Stomach (tissue), 4 donors: ENCODE measurements around the gene RIPOR1.

Experiments
- EP300 ChIP-seq: sonication (generic); formaldehyde crosslinking; IDR thresholded peaks from one replicate; pipeline ENCODE4 v1.6.1; 2017; ENCODE audit warnings: antibody characterized with exemption
- POLR2A ChIP-seq, 4 donors: fragments of 450-650 bp; IDR thresholded peaks; one replicate each; pipeline ENCODE4 v1.6.1; 2016; ENCODE audit warnings: antibody characterized with exemption in 4 of 4, control low read depth in 2 of 4, mild to moderate bottlenecking in 1 of 4, moderate library complexity in 1 of 4
- TF ChIP-seq, protein P1 (sequence below), 7 experiments: fragments of 450-650 bp in 4 of 7; fragments of 200-600 bp in 3 of 7; sonication (generic) in 3 of 7; IDR thresholded peaks; one replicate each; pipeline ENCODE4 v1.5.1; 2016 to 2019; ENCODE audit warnings: antibody characterized with exemption in 7 of 7, control low read depth in 2 of 7, mild to moderate bottlenecking in 1 of 7

DNA sequence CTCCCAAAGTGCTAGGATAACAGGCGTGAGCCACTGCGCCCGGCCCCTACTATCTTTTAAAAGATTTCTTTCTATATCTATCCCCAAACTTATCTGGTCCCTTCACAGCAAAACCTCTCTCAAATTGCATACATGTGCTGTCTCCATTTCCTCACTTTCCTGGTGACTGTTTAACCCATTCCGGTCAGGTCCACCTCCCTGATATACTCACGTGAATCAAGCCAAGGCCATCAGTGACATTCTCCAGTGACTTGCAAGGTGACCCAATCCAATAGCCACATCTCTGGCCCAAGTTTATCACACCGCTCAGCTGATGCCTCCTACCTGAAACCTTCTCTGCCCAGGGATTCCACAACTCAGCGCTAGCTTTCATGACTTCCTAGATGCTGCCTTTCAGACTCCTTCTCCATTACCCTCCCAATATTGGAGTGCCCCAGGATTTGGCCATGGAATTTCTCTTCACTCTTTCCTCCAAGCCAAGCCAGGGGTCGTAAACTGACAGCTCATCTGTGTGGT lies 32.3 kb downstream of the RIPOR1 start:
- TF ChIP-seq, protein P1, sequence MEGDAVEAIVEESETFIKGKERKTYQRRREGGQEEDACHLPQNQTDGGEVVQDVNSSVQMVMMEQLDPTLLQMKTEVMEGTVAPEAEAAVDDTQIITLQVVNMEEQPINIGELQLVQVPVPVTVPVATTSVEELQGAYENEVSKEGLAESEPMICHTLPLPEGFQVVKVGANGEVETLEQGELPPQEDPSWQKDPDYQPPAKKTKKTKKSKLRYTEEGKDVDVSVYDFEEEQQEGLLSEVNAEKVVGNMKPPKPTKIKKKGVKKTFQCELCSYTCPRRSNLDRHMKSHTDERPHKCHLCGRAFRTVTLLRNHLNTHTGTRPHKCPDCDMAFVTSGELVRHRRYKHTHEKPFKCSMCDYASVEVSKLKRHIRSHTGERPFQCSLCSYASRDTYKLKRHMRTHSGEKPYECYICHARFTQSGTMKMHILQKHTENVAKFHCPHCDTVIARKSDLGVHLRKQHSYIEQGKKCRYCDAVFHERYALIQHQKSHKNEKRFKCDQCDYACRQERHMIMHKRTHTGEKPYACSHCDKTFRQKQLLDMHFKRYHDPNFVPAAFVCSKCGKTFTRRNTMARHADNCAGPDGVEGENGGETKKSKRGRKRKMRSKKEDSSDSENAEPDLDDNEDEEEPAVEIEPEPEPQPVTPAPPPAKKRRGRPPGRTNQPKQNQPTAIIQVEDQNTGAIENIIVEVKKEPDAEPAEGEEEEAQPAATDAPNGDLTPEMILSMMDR (IDR thresholded peaks at IDR 0.05), result no peak
- no peak for TF ChIP-seq POLR2A (IDR thresholded peaks at IDR 0.05)
- TF ChIP-seq EP300, result no peak
